GM10847 (cell line): Measurements from ENCODE around the gene USP6NL.

Experiments used
- POLR2A ChIP-seq: IDR thresholded peaks from 2 replicates; pipeline ENCODE4 v1.6.1; 2011; ENCODE audit not compliant: insufficient read length; ENCODE audit errors: extremely low read depth

USP6NL gene

DNA sequence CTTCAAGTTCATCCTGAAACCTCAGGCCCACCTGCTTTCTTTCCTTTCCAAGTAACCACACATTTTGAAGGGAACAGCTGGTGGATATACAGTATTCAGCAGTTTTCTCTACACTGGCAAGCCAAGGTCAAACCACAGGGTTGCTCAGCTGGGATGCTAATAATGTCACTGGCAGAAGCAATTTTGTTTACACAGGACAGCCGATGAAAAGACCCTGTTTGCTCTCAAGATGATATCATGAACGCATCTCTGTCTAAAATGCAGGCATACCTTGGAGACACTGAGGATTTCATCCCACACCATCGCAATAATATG is 186.2 kb downstream of the USP6NL start:
- no peak for TF ChIP-seq POLR2A

DNA sequence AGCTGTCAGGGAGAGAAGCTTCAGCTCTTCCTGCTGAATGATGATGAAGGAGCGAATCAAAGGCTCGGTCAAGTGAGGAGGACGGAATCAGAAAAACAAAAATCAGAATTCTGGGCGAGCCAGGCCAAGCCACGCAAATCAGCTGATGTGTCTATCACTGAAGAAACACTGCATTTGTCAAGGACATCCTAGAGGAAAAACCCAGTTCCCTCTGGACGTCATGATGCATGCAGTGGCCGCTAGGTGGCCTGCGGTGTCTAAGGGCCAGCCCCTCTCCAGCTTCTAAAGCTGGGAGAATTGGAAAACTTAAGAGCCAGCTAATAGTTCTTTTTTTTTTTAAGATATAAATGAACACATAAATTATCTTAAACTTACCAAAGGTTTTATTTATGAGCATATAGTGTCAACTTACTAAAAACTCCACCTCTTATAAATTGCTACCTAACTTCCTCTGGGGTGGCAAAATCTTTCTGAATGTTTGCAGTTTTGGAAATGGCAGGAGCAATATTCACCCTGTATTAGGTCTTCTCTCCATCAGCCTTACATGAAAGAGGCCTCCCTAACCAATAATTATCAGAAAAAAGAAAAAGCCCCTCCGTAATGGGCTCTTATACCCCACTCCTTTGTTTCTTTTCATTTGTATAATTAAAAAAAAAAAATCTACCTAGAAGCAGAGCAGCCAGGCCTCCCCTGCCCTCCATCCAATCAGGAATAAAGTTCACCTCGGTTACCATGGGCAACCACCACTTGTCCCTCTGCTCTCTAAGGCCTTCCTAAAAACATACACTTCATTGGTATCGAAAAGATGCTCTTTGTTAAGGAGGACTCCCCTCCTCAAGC is 186.8 kb downstream of the USP6NL start:
- no peak for TF ChIP-seq POLR2A

DNA sequence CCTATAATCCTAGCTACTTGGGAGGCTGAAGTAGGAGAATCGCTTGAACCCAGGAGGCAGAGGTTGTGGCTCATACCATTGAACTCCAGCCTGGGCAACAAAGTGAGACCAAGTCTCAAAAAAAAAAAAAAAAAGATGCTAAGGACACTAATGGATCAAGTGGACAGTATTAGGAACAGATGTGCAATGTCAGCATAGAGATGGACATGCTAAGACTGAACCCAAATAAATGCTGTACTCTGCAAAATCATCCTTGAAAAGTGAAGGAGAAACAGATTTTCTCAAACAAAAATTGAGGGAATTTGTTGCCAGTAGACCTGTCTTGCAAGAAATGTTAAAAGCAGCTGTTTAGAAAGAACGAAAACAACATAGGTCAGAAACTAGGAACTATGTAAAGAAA is 194.5 kb downstream of the USP6NL start:
- no peak for TF ChIP-seq POLR2A

DNA sequence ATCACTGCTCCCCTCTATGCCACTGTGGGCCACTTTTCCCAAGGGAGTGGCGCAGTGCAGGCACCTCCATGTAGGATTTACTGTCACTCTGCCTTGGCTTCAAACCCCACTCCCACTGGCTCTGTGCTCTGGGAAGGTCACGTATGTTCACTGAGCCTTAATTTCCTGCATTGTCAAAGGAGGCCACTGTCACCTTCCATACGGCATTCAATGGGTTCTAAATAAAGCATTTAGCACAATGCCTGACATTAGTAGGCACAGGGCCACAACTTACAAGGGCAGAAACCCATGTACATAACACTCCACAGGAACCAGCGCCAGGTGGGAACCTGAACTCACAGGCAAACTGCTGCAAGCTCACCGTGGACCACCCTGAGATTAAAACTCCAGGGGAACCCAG is 196.4 kb downstream of the USP6NL start:
- TF ChIP-seq POLR2A: no peak

DNA sequence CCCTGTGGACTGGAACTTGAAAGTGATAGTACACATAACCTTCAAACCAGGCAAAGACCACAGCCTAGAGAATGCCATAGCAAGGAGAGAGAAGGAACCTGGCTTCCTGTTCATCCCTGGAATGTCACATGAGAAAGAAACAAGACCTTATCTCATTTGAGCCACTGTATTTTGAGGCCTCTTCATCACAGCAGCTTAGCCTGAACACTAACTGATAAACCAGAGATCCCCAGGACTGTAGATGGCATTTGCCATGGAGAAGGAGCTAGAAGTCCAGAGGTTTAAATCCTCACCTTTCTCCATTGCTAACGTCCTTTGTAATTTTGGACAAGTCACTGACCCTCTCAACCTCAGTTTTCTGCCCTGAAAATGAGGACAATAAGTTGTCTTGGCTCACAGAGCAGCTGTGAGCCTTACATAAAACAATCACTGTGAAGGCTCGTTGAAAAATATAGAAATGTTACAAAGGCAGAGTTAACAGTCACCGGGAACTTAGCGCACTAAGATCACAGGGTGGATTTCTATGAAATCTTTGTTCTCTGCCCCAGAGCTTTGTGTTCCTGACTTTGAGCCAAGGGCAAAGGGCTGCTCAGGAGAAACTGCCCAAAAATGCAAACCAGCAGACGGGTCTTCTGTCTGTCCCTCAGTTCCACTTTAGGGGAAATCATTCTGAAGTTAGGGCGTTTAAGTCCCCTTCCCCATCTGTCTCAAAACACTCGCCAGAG is 197.0 kb downstream of the USP6NL start:
- TF ChIP-seq POLR2A: no peak

DNA sequence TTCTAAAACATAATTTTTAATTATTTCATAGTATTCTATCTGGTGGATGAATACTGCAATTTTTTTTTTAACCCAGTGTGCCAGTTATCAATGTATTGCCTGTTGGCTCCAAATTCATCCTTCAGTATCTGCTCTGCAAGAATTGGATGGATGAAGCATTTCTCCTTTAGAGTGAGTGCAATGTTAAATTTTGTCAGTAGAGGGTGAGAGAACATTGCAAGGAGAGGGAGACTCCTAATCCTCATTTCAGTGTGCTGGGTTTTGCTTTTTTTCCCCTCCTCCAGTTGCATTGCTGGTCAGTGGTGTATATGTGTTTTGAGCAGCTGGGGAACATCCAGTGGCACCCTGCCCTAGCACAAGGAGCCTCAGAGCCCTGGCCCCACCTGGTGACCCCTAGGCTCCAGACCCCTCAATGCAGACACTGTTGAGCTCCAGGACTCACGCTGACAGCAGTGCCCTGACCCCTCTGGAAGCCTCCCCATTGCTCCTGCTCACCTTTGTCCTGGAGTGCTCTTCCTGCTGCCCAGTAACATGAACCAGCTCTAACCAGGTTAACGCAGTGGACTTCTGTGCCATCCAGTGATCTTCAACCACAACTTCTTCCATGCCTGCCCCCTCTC is 199.4 kb downstream of the USP6NL start:
- no peak for TF ChIP-seq POLR2A

DNA sequence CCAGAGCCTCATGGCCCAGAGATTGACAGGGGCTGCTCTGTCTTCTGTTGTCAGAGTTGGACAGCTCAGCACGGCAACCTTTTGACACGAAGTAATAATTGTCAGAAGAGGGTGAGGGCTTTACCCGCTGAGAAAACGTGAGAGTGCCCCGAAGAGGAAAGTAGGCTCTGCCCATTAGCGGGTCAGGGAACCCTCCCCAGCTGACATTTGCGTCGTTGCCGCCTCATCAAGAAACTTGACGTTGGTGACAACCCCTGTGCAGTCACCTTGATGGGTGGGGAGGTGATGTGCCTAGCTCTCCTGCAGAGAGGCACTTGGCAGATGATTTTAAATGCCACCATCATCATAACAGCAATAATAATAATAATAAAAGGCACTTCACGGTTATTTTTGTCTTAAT is 202.1 kb downstream of the USP6NL start:
- TF ChIP-seq POLR2A: no peak

DNA sequence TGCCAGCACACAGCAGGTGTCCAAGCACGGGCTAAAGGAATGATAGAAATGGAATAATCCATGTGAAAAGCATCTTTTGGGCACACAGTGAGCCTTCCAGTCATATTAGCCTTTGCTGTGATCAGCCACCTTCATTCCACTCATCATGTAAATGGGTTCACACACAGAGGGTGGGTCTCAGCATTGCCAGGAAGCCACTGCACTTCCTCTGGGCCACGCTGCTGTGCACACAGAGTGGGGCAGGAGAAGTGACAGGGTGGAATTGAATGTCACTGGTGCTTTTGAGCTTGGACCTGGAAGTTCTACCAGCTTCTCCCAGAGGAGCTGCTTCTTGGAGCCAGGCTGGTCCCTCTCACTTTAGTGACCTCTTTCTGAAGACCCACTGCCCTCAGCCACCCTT is 203.5 kb downstream of the USP6NL start:
- TF ChIP-seq POLR2A: no peak

DNA sequence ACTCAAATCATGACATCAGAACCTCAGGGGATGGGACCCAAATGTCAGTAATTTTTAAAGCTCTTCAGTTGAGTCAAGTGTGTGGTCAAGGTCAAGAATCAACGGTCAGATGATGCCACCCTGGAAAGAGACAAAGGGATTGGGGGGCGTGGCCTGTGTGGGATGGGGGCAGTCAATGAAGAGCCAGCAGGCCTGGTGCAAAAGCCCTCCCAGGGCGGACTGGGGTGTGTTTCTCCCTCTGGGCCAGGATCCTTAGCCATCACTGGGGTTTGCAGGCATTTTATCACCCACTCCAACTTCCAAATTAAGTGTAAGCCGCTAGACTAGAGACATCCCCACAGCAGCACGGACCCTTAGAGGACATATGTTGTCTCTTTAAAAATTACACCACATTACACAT is 204.7 kb downstream of the USP6NL start:
- no peak for TF ChIP-seq POLR2A

DNA sequence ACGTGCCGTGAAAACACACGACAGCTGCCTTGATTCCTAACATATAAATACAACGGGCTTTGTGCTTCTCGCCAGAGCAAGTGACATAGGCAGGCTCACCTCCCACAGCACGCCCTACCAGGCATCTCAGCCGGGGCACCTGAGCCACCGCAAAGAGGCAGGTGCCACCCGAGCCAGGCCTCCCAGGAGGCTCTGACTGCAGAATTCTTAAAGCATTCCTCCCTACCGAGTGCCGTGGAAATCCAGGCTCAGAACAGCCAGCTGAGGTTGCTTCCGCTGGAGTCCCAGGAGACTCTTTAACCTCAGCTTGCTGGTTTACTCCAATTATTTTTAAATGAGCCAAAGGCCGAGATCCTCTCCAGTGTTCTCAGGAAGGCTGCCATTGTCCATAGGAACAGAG is 206.5 kb downstream of the USP6NL start:
- TF ChIP-seq POLR2A: no peak
